ACC112 (cell line): ENCODE results near the gene LAMTOR3.

Experiments used
- H2AFZ ChIP-seq: fragments of 200-600 bp; sonication (generic); one replicate; pipeline ENCODE4 v1.6.0; 2017; ENCODE audit warnings: antibody characterized with exemption, low read length; ENCODE audit not compliant: unreplicated experiment
- H3K27ac ChIP-seq: fragments of 200-600 bp; sonication (generic); 2 replicates; pipeline ENCODE4 v1.5.1; 2014; ENCODE audit warnings: low read depth, mild to moderate bottlenecking, antibody characterized with exemption, low read length, moderate library complexity
- H3K27me3 ChIP-seq: fragments of 200-600 bp; sonication (generic); 2 replicates; pipeline ENCODE4 v1.6.1; 2014; ENCODE audit warnings: mild to moderate bottlenecking, antibody characterized with exemption, low read length, moderate library complexity, mixed read lengths; ENCODE audit not compliant: insufficient read depth
- H3K36me3 ChIP-seq: fragments of 200-600 bp; sonication (generic); 2 replicates; pipeline ENCODE4 v1.6.1; 2016; ENCODE audit warnings: mild to moderate bottlenecking, antibody characterized with exemption, low read length, moderate library complexity, mixed read lengths; ENCODE audit not compliant: insufficient read depth
- H3K4me1 ChIP-seq: fragments of 200-600 bp; sonication (generic); one replicate; pipeline ENCODE4 v1.6.1; 2016; ENCODE audit warnings: low read length, mixed read lengths; ENCODE audit not compliant: insufficient read depth, unreplicated experiment, control insufficient read depth
- H3K4me3 ChIP-seq: fragments of 200-600 bp; sonication (generic); 2 replicates; pipeline ENCODE4 v1.5.1; 2014; ENCODE audit warnings: mild to moderate bottlenecking, low read depth, low read length
- H3K79me2 ChIP-seq: fragments of 200-600 bp; sonication (generic); one replicate; pipeline ENCODE4 v1.6.0; 2016; ENCODE audit warnings: low read length; ENCODE audit not compliant: control insufficient read depth, unreplicated experiment, insufficient read depth

The LAMTOR3 gene

DNA sequence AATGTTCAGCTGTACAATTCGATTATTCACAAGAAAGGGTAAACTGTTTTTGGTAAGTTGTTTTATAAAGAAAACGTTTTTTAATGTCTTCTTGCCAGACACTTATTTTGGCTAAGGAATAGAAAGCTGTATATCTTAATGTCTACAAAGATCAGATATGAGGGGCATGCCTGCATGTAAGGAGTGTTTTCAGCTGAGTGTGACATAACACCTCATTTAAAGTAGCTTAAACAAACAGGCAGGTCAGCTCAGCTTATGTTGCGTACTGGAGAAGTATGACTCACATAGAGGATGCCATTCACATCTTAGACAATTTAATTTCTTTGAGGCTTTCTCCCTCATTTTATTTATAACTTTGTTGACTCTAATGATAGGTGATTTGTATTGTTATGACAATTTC lies 30.4 kb downstream of the LAMTOR3 start:
- peaks cover 8% of the 10 kb centered on the region for H3K4me1 ChIP-seq
- no peak overlapping the region for H3K27ac ChIP-seq
- no peaks in the 10 kb centered on the region for H3K36me3 ChIP-seq
- H3K4me3 ChIP-seq, result no peak overlapping the region
- H3K79me2 ChIP-seq, result no peaks in the 10 kb centered on the region
- no peaks in the 10 kb centered on the region for H3K27me3 ChIP-seq
- no peak overlapping the region for H2AFZ ChIP-seq

DNA sequence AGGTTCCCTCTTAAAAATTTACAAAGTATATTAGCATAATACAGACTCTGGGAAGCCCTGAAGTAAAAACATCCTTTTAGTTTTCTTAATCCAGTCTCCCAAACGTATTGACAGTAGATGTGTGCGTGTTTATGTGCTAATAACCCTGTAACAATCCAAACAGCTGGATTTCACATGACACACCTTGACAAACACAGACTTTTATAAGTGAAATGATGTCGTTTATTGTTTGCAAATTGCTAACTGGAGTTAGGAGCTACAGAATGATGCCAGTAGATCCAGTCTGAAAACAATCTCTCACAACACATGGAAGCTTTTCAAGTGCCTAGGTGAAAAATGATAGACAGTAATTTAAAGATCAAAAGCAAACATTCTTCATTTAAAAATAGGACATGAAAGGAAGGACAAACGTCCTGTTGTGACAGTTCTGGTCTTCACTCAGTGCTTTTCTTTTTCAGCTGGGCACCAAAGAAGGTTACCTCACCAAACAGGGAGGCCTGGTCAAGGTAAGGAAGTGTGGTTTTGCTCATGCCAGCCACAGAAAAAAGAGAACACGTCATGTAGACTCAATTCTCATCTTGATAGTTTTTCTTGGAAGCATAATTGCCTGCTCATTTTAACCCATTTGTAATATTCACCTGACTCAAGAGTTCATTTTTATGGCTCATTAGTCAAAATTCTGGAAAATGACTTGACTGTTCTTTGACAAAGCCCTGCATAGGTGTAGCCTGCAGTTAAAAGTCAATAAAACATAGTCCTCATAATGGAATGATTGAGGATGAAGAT lies 32.9 kb downstream of the LAMTOR3 start:
- Histone ChIP-seq H3K27ac (no peak overlapping the region), H3K27me3 (no peaks in the 10 kb centered on the region), H2AFZ (no peak overlapping the region), H3K4me1 (peaks cover 12% of the 10 kb centered on the region), H3K79me2 (no peaks in the 10 kb centered on the region), H3K36me3 (no peaks in the 10 kb centered on the region), H3K4me3 (no peak overlapping the region)

DNA sequence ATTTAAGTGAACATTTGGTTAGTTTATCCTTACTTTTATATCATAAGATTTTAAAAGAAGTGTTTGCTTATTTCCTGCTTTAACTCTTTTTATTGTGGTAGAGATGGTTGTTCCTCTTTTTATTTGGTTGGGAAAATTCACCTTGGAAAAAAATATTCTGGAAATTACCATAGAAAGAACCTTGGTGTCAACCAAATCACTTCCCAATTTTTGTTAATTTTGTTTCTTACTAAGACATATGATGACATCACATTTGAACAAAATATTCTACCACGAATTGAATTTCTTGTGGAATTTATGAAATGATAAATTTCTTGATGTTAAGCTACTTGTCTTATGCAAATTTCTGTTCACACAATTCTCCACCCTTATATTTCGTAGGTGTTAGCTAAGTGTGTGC lies 33.7 kb downstream of the LAMTOR3 start:
- Histone ChIP-seq H3K36me3 (no peaks in the 10 kb centered on the region), H3K27ac (no peak overlapping the region)

GRCh38 chr4:99859618-99860017 lies 34.6 kb downstream of the LAMTOR3 start:
- no peak overlapping the region for H2AFZ ChIP-seq
- no peaks in the 10 kb centered on the region for H3K36me3 ChIP-seq
- H3K27ac ChIP-seq, result no peak overlapping the region
- H3K4me3 ChIP-seq, result no peak overlapping the region
- peaks cover 13% of the 10 kb centered on the region for H3K4me1 ChIP-seq
- H3K27me3 ChIP-seq, result no peaks in the 10 kb centered on the region
- no peaks in the 10 kb centered on the region for H3K79me2 ChIP-seq

More for the DNA sequence above, 33.7 kb downstream of the LAMTOR3 start:
- Histone ChIP-seq H3K27me3 (no peaks in the 10 kb centered on the region), H2AFZ (no peak overlapping the region), H3K4me1 (peaks cover 13% of the 10 kb centered on the region), H3K4me3 (no peak overlapping the region), H3K79me2 (no peaks in the 10 kb centered on the region)

DNA sequence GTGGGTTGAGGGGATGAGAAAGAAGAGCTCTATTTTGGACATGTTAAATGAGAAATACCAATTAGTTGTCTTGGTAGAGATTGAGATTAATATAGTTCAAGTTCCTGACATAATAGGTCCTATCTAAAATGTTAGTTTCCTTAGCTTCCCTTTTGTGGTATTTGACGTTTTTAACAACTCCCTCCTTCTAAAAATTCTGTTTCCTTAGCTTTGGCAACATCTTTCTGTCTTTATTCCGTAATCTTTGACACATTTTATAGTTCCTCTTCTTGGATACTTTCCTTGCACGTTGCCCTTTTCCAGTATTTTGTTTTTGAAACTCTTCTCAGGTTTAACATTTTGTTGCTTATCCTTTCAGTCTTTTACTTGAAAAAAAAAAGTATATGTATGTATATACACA lies 36.9 kb downstream of the LAMTOR3 start:
- H2AFZ ChIP-seq, result no peak overlapping the region
- no peak overlapping the region for H3K27ac ChIP-seq
- H3K36me3 ChIP-seq, result no peaks in the 10 kb centered on the region
- H3K79me2 ChIP-seq, result no peaks in the 10 kb centered on the region
- H3K4me3 ChIP-seq, result no peak overlapping the region
- H3K27me3 ChIP-seq, result no peaks in the 10 kb centered on the region; the same call in 1 of the 2 replicates
- H3K4me1 ChIP-seq, result peaks cover 5% of the 10 kb centered on the region

GRCh38 chr4:99856166-99856565 lies 38.1 kb downstream of the LAMTOR3 start:
- Histone ChIP-seq H3K27me3 (no peaks in the 10 kb centered on the region; the same call in 1 of the 2 replicates), H3K4me3 (no peak overlapping the region), H3K27ac (no peak overlapping the region), H3K36me3 (no peaks in the 10 kb centered on the region), H3K79me2 (no peaks in the 10 kb centered on the region), H3K4me1 (peaks cover 5% of the 10 kb centered on the region), H2AFZ (no peak overlapping the region)

GRCh38 chr4:99855678-99856077 lies 38.5 kb downstream of the LAMTOR3 start:
- Histone ChIP-seq H3K27ac (no peak overlapping the region), H3K27me3 (no peaks in the 10 kb centered on the region; the same call in 1 of the 2 replicates), H3K4me1 (peaks cover 5% of the 10 kb centered on the region), H3K4me3 (0 out of 2 replicates have a peak overlapping the region, but pooled peaks have one; percentile 19), H3K36me3 (no peaks in the 10 kb centered on the region), H3K79me2 (no peaks in the 10 kb centered on the region), H2AFZ (no peak overlapping the region)

- H3K79me2 ChIP-seq, result no peaks in the 10 kb centered on the region
- no peak overlapping the region for H3K4me3 ChIP-seq
- H3K4me1 ChIP-seq, result peaks cover 5% of the 10 kb centered on the region
- H3K36me3 ChIP-seq, result no peaks in the 10 kb centered on the region
- no peak overlapping the region for H3K27ac ChIP-seq
- no peak overlapping the region for H2AFZ ChIP-seq
- no peaks in the 10 kb centered on the region; the same call in 1 of the 2 replicates for H3K27me3 ChIP-seq
These were observed 40.2 kb downstream of the LAMTOR3 start for GRCh38 chr4:99853999-99854398.

DNA sequence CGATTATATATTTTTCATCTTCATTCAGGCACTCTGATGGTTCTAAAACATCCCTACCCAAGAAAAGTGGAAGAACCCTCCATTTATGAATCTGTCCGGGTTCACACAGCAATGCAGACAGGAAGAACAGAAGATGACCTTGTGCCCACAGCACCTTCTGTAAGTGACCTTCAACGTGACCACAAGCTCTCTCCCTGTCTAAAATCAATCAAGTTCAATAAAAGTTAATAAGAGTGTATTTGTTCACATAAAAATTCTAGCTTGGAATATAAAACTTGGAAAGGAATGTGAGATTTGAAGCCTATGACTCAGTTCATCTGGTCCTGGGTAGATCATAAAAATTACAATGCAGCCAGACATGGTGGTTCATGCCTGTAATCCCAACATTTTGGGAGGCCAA lies 41.0 kb downstream of the LAMTOR3 start:
- Histone ChIP-seq H2AFZ (no peak overlapping the region), H3K4me3 (no peak overlapping the region), H3K27me3 (no peaks in the 10 kb centered on the region; the same call in 1 of the 2 replicates), H3K27ac (no peak overlapping the region), H3K79me2 (no peaks in the 10 kb centered on the region), H3K4me1 (peaks cover 5% of the 10 kb centered on the region), H3K36me3 (no peaks in the 10 kb centered on the region)

DNA sequence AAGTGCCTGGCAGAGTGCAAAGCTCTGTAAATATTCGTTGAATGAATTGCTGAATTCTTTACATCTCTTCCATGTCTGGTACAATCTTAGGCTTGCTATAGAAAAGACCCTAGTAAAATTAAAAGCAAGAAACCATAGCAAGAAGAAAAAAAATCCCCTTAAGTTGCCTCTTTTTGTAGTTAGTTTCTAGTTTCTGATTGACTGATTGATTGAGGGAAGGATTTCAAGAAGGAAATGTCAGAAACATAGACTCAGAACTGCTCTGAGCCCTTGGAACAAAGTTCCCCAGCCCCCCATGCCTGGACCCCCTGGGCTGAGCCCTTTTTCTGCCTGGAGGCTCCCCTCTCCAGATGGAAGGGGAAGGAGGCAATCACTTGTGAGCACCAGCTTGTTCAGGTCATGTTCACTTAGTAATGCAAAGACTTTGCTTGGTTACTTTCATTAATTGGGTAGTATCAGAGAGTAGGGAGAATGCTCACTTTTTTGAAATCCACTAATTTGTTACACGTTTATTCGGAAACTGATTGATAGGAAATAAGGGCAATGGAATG lies 42.0 kb downstream of the LAMTOR3 start:
- Histone ChIP-seq H3K36me3 (no peaks in the 10 kb centered on the region), H3K4me1 (peaks cover 5% of the 10 kb centered on the region)

GRCh38 chr4:99848591-99849001 lies 45.6 kb downstream of the LAMTOR3 start:
- Histone ChIP-seq H3K79me2 (no peaks in the 10 kb centered on the region), H3K27me3 (no peaks in the 10 kb centered on the region; the same call in 1 of the 2 replicates), H3K4me1 (no peaks in the 10 kb centered on the region), H3K4me3 (no peak overlapping the region), H3K27ac (no peak overlapping the region), H2AFZ (no peak overlapping the region), H3K36me3 (no peaks in the 10 kb centered on the region)

More for the DNA sequence above, 42.0 kb downstream of the LAMTOR3 start:
- H3K4me3 ChIP-seq, result no peak overlapping the region
- H3K27ac ChIP-seq, result no peak overlapping the region
- H2AFZ ChIP-seq, result no peak overlapping the region
- H3K79me2 ChIP-seq, result no peaks in the 10 kb centered on the region
- H3K27me3 ChIP-seq, result no peaks in the 10 kb centered on the region; the same call in 1 of the 2 replicates
